ENCODE data around the gene MRPS33. TPM values are rescaled to one million over a fixed set of nuclear protein-coding genes. Genes with fewer than 3 reads are reported as not detected.

MRPS33 gene
- total RNA-seq, 1 donor from 2014 or later = 42.0 TPM

- Mint-ChIP-seq H3K27ac (ENCODE audit: unreplicated experiment) (no peak overlapping the region), H3K4me3 (ENCODE audit: unreplicated experiment) (no peak overlapping the region), H3K27me3 (ENCODE audit: unreplicated experiment) (peaks cover 19% of the 10 kb centered on the region), H3K36me3 (ENCODE audit: unreplicated experiment) (no peaks in the 10 kb centered on the region), H3K4me1 (ENCODE audit: unreplicated experiment) (no peaks in the 10 kb centered on the region), H3K9me3 (ENCODE audit: unreplicated experiment) (peaks cover 5% of the 10 kb centered on the region)
- no peak for TF ChIP-seq CTCF (IDR thresholded peaks at IDR 0.05)
- no peak for DNase-seq (ENCODE audit: extremely low spot score, unreplicated experiment)
These were observed 32.8 kb downstream of the MRPS33 start for GRCh38 chr7:140981951-140982350.

- H3K27ac Mint-ChIP-seq (ENCODE audit: unreplicated experiment) = no peak overlapping the region
- no peaks in the 10 kb centered on the region for H3K36me3 Mint-ChIP-seq (ENCODE audit: unreplicated experiment)
- peaks cover 18% of the 10 kb centered on the region for H3K27me3 Mint-ChIP-seq (ENCODE audit: unreplicated experiment)
- H3K4me3 Mint-ChIP-seq (ENCODE audit: unreplicated experiment) = no peak overlapping the region
- DNase-seq (ENCODE audit: extremely low spot score, unreplicated experiment) = no peak
- no peaks in the 10 kb centered on the region for H3K9me3 Mint-ChIP-seq (ENCODE audit: unreplicated experiment)
- no peak for TF ChIP-seq CTCF (IDR thresholded peaks at IDR 0.05)
- no peaks in the 10 kb centered on the region for H3K4me1 Mint-ChIP-seq (ENCODE audit: unreplicated experiment)
These were observed 37.0 kb downstream of the MRPS33 start for GRCh38 chr7:140977741-140978140.

- no peaks in the 10 kb centered on the region for H3K4me1 Mint-ChIP-seq (ENCODE audit: unreplicated experiment)
- H3K27ac Mint-ChIP-seq (ENCODE audit: unreplicated experiment) = no peak overlapping the region
- H3K4me3 Mint-ChIP-seq (ENCODE audit: unreplicated experiment) = no peak overlapping the region
- no peaks in the 10 kb centered on the region for H3K36me3 Mint-ChIP-seq (ENCODE audit: unreplicated experiment)
- peaks cover 6% of the 10 kb centered on the region for H3K27me3 Mint-ChIP-seq (ENCODE audit: unreplicated experiment)
- no peak for TF ChIP-seq CTCF (IDR thresholded peaks at IDR 0.05)
- H3K9me3 Mint-ChIP-seq (ENCODE audit: unreplicated experiment) = no peaks in the 10 kb centered on the region
- DNase-seq (ENCODE audit: extremely low spot score, unreplicated experiment) = no peak
These were observed 41.6 kb downstream of the MRPS33 start for GRCh38 chr7:140972876-140973829.

- Mint-ChIP-seq H3K9me3 (ENCODE audit: unreplicated experiment) (no peaks in the 10 kb centered on the region), H3K27me3 (ENCODE audit: unreplicated experiment) (peaks cover 12% of the 10 kb centered on the region), H3K4me3 (ENCODE audit: unreplicated experiment) (no peak overlapping the region), H3K4me1 (ENCODE audit: unreplicated experiment) (no peaks in the 10 kb centered on the region), H3K36me3 (ENCODE audit: unreplicated experiment) (no peaks in the 10 kb centered on the region), H3K27ac (ENCODE audit: unreplicated experiment) (no peak overlapping the region)
- no peak for TF ChIP-seq CTCF (IDR thresholded peaks at IDR 0.05)
- DNase-seq (ENCODE audit: extremely low spot score, unreplicated experiment) = no peak
These were observed 42.4 kb downstream of the MRPS33 start for GRCh38 chr7:140972344-140972743.

- no peaks in the 10 kb centered on the region for H3K36me3 Mint-ChIP-seq (ENCODE audit: unreplicated experiment)
- no peak for TF ChIP-seq CTCF (IDR thresholded peaks at IDR 0.05)
These were observed 47.3 kb downstream of the MRPS33 start for GRCh38 chr7:140967438-140967837.

More at GRCh38 chr7:140967438-140967837, 47.3 kb downstream of the MRPS33 start:
- Mint-ChIP-seq H3K27me3 (ENCODE audit: unreplicated experiment) (peaks cover 19% of the 10 kb centered on the region), H3K27ac (ENCODE audit: unreplicated experiment) (no peak overlapping the region), H3K4me1 (ENCODE audit: unreplicated experiment) (no peaks in the 10 kb centered on the region), H3K4me3 (ENCODE audit: unreplicated experiment) (no peak overlapping the region), H3K9me3 (ENCODE audit: unreplicated experiment) (peaks cover under 1% of the 10 kb centered on the region)
- DNase-seq (ENCODE audit: extremely low spot score, unreplicated experiment) = no peak

All from osteocyte (in vitro differentiated cells).